ELF-1 (cell line): ENCODE data around the gene SWSAP1.

Source experiments
- DNase-seq: peaks from one replicate; pipeline ENCODE4 v3.0.0-alpha.2; 2016; ENCODE audit warnings: low read depth, low spot score

SWSAP1 gene

DNA sequence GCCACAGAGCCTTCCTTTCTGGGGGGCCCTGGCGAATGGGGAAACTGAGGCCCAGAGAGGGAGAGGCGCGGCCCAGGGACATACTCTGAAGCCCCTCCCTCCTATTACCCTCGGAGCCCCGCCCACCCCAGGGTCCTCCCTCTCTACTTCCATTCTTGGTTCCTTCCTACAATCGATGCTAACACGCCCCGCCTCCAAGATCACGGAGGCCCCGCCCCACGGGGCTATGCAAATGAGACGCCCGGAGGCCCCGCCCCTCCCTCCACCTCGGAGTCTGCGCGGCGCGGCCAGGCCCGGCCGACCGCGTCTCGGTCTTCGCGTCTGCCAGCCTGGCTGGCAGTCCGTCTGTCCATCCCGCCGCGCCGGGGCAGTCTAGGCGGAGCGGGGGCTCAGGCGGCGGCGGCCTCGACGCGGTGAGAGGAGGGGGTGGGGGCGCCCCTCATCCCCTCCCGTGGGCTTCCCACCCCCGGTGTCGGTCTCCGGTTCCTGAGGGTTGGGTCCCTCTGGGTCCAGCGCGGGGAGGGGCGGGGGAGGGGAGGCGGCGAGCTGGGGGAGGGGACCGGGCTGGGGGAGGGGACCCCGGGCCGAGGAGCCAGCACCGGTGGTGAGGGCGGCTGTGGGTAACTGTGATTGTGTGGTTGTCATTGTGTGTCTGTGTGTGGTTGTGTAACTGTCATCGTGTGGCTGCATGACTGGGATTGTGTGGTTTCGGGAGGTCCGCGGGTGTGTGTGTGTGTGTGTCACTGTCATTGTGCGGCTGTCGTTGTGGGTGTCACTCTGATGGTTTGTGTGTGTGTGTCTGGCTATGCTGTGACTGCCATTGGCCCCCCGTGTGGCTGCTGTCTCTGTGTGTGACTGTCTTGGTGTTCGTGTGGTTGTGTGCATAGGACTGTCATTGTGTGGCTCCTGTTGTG lies 19.0 kb upstream of the SWSAP1 start, which contains the start of gene PLPPR2:
TSS of gene PLPPR2 (plus strand) at position 273 of the 914 bp plus-strand sequence. CDS start 2,242 bp downstream, outside the sequence.
- peak; percentile 91 for DNase-seq

DNA sequence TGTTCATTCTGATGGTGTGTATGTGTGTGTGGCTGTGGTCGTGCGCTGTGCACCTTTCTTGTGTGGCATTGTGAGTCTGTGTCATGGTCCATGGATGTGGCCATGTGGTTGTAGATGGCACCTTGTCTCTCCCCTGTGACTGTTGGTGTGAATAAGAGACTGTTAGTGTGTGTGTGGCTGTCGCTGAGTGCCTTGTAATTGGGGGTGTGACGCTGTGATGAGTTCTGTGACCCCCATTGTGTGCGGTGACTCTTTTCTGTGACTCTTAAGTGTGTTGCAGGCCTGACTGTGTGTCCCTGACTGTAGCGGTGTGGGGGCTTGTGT lies 18.4 kb upstream of the SWSAP1 start:
- no peak for DNase-seq

DNA sequence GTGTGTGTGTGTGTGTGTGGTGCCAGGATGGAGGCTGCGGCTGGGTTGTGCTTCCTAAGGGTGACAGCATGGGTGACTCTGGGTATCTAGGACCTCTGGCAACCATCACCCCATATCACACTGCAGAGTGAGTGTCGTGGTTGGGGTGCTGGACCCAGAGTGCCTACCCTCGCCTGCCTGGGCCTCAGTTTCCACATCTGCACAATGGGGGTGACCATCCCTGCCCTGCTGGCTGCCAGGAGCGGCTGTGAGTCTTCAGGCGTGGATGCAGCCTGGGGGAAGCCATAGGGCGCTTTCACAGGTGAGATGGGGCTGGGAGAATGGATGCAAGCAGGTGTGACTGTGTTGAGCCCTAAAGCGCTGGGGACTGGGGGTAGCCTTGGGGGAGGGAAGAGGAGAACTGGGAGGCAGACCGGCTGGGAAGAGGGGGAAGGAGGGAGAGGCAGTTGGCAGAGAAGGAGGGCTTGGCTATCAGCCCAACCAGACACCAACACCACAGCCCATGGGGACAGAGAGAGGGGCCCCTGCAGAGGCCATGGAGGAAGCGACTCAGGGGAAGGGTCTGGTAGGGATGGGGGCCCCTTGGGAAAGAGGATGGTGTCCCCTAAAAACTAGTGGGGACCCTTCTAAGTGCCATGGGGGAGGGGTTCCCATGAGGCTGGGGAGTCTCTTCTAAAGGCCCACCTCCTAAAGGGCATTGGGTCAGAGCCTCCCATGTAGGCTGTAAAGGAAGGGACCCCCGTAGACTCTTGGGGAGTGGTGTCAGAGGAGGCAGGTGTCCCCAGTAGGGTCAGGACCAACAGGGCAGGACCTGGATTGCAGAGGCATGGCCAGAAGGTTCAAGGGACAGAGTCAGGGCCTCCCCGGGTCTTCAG lies 17.6 kb upstream of the SWSAP1 start:
- no peak for DNase-seq

DNA sequence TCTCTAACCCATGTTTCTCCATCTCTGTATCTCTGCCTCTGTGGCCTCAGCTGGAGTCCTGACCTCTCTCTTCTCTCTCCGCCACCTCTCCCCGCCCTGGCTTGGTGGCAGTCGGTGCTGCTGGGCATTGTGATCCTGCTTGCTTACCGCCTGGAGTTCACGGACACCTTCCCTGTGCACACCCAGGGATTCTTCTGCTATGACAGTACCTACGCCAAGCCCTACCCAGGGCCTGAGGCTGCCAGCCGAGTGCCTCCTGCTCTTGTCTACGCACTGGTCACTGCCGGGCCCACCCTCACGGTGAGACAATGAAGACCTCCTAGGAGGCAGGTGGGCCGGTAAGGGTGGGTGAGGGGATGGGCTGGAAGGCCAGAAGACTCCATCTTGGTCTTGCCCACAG lies 15.0 kb upstream of the SWSAP1 start:
- no peak for DNase-seq

DNA sequence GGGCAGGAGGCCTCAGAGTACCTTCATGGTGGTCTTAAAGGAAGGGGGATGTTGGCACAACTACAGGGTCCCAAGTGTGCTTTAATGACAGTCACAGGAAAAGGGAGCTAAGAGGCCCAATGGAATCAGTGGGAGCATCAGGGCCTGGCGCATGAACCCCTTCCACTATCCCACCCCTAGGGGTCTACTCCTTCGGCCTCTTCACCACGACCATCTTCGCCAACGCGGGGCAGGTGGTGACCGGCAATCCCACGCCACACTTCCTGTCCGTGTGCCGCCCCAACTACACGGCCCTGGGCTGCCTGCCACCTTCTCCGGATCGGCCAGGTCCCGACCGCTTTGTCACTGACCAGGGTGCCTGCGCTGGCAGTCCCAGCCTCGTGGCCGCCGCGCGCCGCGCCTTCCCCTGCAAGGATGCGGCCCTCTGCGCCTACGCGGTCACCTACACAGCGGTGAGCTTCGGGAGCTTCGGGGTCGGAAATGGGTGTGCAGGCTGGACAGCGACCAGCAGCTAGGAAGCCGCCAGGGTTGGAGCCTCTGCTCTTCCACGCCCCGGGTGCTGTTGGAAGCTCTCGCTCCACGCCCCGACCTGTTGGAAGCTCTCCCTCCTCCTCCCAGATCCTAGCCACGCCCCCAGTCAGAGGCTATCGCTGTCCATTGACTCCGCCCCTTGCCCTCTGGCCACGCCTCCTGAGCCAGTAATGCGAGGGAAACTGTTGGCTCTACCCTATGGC lies 13.3 kb upstream of the SWSAP1 start:
- DNase-seq = peak; percentile 97

DNA sequence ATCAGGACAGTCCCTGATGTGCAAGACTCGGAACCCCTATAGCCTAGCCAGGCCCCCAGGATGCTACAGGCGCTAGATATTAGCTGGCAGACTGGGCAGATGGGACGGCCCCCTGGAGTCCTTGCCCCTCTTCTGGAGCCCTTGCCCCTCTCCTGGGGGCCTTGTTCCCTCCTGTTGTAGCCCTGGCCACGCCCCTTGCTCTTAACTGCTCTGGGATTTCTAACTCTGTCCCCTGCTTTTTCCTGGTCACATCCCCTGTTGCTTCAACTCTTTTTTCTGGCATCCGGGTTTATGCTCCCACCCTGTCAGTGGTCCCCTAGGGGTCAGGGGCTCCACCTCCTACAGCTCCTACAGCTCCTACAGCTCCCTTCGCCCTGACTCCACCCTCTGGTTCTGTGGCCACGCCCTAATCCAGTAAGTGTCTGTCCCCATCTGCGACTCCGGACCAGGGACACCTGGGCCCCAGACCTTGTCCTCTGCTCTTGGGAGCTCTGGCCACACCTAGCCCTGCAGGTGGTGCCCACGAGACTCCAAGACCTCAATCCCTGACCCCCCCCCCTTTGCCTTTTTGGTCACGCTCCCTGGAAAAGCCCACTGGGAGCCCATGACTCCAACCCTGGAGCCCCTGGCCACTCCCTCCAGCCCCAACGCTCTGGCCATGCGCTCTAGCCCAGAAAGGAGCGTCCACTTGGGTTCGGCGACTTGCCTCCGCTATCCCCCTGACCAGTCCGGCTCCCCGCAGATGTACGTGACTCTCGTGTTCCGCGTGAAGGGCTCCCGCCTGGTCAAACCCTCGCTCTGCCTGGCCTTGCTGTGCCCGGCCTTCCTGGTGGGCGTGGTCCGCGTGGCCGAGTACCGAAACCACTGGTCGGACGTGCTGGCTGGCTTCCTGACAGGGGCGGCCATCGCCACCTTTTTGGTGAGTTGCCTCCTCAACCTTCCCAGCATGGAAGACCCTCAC lies 12.4 kb upstream of the SWSAP1 start:
- no peak for DNase-seq

DNA sequence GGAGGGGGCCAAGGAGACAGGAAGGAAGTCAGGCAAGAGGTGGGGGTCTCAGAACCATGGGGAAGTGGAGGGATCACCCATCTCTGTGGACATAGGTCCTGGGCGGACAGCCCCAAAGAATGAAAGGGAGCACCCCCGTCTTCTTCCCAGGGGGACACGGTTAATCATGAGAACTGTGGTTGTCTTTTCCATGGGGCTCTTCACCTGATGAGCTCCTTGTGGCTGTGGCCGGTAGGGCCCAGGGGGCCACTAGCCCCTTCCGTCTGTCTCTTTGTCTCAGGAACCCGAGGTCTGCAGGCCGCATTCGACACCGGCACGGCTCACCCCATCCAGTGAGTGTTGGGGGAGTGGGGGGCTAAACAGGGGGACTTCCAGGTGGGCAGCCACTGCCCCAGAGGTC lies 10.6 kb upstream of the SWSAP1 start:
- no peak for DNase-seq

DNA sequence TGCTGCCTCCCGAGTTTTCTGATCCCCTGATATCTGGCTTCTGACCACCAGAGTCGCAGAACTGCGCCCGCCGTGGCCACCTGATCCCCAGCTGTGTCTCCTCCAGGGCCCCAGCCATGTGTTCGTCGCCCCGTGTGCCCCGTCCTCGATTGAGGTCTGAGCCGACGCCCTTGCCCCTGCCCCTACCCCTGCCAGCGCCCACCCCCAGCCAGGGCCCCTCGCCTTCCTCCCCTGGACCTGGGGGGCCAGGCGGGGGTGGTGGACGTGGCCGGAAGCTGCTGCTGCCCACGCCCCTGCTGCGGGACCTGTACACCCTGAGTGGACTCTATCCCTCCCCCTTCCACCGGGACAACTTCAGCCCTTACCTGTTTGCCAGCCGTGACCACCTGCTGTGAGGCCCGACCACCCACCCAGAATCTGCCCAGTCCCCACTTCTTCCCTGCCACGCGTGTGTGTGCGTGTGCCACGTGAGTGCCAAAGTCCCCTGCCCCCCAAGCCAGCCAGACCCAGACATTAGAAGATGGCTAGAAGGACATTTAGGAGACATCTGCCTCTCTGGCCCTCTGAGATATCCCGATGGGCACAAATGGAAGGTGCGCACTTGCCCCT lies 10.1 kb upstream of the SWSAP1 start:
- no peak for DNase-seq

DNA sequence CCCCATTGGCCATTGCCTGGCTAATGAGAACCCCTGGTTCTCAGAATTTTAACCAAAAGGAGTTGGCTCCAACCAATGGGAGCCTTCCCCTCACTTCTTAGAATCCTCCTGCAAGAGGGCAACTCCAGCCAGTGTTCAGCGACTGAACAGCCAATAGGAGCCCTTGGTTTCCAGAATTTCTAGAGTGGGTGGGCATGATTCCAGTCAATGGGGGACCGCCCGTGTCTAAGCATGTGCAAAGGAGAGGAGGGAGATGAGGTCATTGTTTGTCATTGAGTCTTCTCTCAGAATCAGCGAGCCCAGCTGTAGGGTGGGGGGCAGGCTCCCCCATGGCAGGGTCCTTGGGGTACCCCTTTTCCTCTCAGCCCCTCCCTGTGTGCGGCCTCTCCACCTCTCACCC lies 9.5 kb upstream of the SWSAP1 start:
- no peak for DNase-seq

DNA sequence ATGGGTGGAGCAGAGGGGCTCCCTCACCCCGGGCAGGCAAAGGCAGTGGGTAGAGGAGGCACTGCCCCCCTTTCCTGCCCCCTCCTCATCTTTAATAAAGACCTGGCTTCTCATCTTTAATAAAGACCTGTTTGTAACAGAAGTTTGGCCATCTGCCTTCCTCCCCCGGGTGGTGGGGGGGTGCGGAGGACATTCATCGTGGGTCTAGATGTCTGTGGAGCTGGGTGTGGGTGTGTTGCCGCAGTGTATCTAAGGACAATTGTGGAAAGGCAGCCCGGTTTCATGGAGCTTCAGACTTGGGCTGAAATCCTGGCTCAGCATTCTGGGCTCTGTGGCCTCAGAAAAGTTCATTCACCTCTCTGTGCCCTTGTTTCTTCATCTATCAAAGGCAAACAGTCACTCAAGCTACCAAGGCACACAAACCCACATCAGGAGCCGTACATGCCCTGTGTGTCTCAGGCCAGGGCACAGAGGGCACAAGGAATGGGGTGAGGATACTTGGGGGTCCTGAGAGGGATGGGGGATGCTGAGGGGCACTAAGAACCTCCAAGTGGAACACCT lies 8.8 kb upstream of the SWSAP1 start:
- DNase-seq = no peak

DNA sequence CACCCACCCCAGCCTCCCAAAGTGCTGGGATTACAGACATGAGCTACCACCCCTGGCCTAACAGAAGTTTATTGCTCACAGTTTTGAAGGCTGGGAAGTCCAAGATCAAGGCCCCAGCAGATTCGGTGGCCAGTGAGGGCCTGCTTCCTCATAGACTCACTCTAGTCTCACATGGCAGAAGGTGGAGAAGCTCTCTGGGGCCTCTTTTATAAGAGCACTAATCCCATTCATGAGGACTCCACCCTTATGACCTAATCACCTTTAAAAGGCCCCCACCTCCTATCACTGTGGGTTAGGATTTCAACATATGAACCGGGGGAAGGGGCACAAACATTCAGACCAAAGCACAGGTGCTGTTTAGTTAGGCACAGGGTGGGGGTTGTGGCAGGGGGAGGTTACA lies 6.9 kb upstream of the SWSAP1 start:
- no peak for DNase-seq

DNA sequence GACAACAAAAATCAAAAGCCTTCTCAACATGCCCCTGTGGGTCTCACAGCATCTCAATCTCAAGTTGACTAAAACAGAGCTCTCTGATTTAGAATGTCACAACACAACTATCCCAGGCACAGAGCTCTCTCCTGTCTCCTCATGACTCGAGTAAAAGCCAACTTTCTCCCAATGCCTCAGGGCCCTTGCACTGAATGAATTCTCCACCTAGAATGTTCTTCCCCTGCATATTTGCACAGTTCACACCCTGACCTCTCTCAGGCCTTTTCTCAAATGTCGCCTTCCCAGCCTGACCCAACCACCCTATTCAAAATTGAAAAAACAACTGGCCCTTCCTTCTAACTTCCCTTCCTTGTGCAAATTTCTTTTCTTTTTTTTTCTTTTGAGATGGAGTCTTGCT lies 3.7 kb upstream of the SWSAP1 start:
- DNase-seq = no peak

DNA sequence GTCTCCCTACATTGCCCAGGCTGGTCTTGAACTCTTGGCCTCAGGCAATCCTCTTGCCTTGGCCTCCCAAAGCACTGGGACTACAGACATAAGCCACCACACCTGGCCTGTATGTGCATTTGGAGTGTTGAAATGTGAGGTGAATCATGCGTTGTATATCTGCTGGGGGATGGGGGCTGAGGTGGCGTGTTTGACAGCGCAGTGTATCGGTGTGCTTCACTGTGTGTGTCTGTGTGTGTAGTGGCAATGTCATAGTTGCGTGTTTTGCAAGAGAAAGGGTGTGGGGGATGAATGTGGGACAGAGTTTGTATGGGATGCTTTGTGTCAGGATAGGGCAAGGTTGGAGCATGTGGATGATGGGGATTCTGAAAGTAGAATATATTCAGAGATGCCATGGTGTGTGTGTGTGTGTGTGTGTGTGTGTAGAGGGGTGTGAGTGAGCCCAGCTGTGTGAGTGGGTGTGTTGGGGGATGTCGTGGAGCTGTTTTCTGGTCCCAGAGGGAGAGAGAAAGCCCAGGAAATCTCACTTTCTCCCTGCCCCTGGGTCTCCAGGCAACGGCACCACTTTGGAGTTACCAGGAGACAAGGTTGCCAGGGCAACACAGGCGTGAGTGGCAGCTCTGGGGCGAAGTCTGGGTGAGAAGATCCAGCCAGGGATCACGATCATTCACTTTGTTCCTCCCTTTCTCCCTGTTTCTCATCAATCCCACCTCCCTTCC lies 1.1 kb upstream of the SWSAP1 start:
- peak; percentile 59 for DNase-seq

DNA sequence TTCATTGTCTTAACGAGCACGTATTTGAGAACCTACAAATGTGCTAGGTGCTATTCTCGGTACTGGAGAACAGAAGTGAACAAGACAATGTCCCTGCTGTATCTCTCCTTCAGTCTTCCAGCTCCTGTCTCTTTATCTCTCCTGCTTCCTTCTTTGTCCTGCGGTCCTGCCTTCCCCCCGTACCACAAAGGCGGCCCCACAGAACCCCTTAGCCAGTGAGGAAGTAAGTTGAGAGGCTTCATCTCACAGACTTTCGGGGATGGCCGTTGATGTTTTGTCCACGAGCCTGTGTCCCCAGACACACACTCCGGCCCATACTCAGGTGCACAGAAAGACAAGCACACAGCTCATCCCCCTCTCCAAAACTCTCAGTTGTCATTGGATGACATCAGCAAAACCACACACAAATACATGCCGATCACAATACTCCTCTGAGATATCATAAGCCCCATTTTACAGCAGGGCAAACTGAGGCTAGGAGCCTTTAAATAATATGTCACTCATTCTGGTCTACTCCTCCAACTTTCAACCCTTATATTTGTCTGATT lies 507 bp upstream of the SWSAP1 start:
- no peak for DNase-seq

DNA sequence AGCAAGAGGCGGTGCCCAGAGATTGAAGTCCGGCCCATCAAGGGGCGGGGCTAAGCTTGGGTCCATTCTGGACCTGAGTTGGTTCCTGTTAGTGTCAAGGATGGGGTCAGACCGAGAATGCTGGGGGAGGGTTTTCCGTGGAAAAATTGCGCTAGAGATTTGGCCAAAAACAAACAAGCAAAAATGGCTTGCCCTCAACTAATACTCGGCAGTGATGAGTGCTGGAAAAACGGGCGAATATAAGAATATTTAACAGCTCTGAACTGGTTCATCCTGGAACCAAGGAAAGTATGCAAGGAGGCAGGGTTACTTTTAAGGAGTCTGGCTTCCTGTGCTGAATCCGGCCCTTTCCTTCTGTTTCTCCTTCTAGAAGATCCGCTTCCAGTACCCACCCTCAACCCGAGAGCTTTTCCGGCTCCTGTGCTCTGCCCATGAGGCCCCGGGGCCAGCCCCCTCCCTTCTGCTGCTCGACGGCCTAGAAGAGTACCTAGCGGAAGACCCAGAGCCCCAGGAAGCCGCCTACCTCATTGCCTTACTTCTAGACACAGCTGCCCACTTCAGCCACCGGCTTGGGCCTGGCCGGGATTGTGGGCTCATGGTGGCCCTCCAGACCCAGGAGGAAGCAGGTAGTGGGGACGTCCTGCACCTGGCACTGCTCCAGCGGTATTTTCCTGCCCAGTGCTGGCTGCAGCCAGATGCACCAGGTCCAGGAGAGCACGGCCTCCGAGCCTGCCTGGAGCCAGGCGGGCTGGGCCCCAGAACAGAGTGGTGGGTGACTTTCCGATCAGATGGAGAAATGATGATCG lies 880 bp downstream of the SWSAP1 start:
- peak; percentile 58 for DNase-seq

DNA sequence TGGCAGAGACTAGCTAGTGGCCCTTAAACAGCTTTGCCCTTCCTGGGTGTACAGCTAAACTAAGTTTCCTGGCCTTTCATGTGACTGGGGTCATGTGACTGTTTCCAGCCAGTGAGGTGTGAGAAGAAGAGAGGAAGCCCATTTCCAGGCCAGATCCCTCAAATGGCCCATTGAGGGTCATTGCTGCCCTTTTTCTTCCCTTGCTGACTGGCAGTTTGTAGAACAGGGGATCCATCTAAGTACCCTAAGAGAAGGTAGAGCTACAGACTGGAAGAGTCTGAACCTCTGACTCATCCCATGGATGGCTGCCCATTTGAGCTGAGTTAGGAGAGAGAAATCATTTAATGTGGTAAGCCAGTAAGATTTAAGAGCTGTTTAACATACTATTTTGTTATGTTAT lies 2.8 kb downstream of the SWSAP1 start:
- DNase-seq = no peak

DNA sequence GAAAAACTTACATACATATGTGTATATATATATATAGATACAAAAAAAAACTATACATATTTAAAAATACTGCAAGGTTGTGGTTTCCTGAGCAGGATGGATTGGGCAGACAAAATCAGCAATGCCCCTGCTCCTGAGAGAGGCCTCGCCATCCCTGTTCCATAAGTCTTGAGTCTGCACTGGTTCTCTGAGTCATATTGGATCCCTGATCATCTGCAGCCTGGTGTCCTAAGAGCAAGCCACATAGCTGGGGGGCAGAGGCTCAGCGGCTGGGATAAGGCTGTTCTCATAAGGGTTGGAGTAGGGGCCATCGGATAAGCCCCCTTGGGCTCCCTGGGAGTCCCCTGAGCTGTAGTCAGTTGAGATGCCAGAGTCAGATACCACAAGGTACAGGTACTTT lies 3.3 kb downstream of the SWSAP1 start:
- DNase-seq = no peak
